K562 (cell line): ENCODE data around the gene SYMPK. TPM values are rescaled to one million over a fixed set of nuclear protein-coding genes. Genes with fewer than 3 reads are reported as not detected.

Experiments used
- BRD4 ChIP-seq: fragments of 200-600 bp; sonication (generic); IDR thresholded peaks from 2 replicates; pipeline ENCODE4 v1.6.1; 2017; ENCODE audit warnings: inconsistent platforms
- CBFA2T2 ChIP-seq: fragments of 450-650 bp; conservative IDR thresholded peaks from 2 replicates; pipeline ENCODE4 v1.6.1; 2017; ENCODE audit warnings: mild to moderate bottlenecking
- DMBX1 ChIP-seq: fragments of 250-450 bp; sonication (Bioruptor Pico); IDR thresholded peaks from 2 replicates; pipeline ENCODE4 v1.8.0; 2022; ENCODE audit warnings: inconsistent platforms, mild to moderate bottlenecking, moderate library complexity, borderline replicate concordance
- FOXA3 ChIP-seq, 2 experiments: fragments of 450-650 bp in 1 of 2; sonication (generic) in 1 of 2; formaldehyde crosslinking; IDR thresholded peaks in 1 of 2; conservative IDR thresholded peaks in 1 of 2; 2 replicates each; pipeline versions ENCODE4 v1.4.0 to v1.8.0; 2020 to 2022; ENCODE audit warnings: mild to moderate bottlenecking in 2 of 2, missing genetic modification reagents in 1 of 2
- GABPB1 ChIP-seq: sonication (generic); formaldehyde crosslinking; IDR thresholded peaks from 2 replicates; pipeline ENCODE4 v1.8.0; 2022; ENCODE audit warnings: mild to moderate bottlenecking, missing genetic modification reagents
- LARP7 ChIP-seq: fragments of 450-650 bp; IDR thresholded peaks from 2 replicates; pipeline ENCODE4 v1.6.1; 2016
- MEIS2 ChIP-seq: fragments of 450-650 bp; IDR thresholded peaks from 2 replicates; pipeline ENCODE4 v1.6.1; 2014; ENCODE audit warnings: mild to moderate bottlenecking; ENCODE audit not compliant: partially characterized antibody
- NFIX ChIP-seq: fragments of 250-450 bp; sonication (Bioruptor Pico); IDR thresholded peaks from 2 replicates; pipeline ENCODE4 v1.4.0; 2020; ENCODE audit warnings: low read depth, mild to moderate bottlenecking, moderate library complexity
- PTBP1 ChIP-seq: fragments of 200-400 bp; formaldehyde crosslinking; IDR thresholded peaks from 2 replicates; pipeline ENCODE4 v1.6.1; 2017; ENCODE audit warnings: low read depth, low read length
- PYGO2 ChIP-seq: fragments of 450-650 bp; IDR thresholded peaks from 2 replicates; pipeline ENCODE4 v1.6.1; 2016; ENCODE audit warnings: mild to moderate bottlenecking, missing genetic modification characterization, moderate library complexity, missing compliant biosample characterization
- RFX7 ChIP-seq: fragments of 250-450 bp; sonication (Bioruptor Pico); IDR thresholded peaks from 2 replicates; pipeline ENCODE4 v1.5.1; 2021; ENCODE audit warnings: mild to moderate bottlenecking
- SIN3B ChIP-seq: fragments of 450-650 bp; IDR thresholded peaks from 2 replicates; pipeline ENCODE4 v1.6.1; 2017; ENCODE audit warnings: low read depth, mild to moderate bottlenecking, moderate library complexity
- SMARCA5 ChIP-seq: fragments of 450-650 bp; IDR thresholded peaks from 2 replicates; pipeline ENCODE4 v1.6.1; 2016
- TAF1 ChIP-seq: IDR thresholded peaks from 2 replicates; pipeline ENCODE4 v1.6.1; 2011; ENCODE audit warnings: mild to moderate bottlenecking, low read length, moderate library complexity; ENCODE audit not compliant: insufficient read depth, control insufficient read depth, severe bottlenecking; ENCODE audit errors: extremely low read depth
- ZNF124 ChIP-seq: sonication (generic); formaldehyde crosslinking; IDR thresholded peaks from 2 replicates; pipeline ENCODE4 v1.8.1; 2022; ENCODE audit warnings: missing genetic modification reagents
- ZSCAN29 ChIP-seq: fragments of 450-650 bp; IDR thresholded peaks from 2 replicates; pipeline ENCODE4 v1.6.1; 2017
- polyA plus RNA-seq, 8 experiments: library from polyadenylated mRNA; depleted of rRNA in 4 of 8; stranded (reverse) in 5 of 8; unstranded in 3 of 8; fragments of >200 nt; fragmentation: Nextera tagmentation in 2 of 8; fragmentation: Illumina TruSeq in 1 of 8; extraction: Ambion mirVana in 2 of 8; extraction: Trizol in 1 of 8; gene quantifications; 2 replicates each; pipeline versions ENCODE4 v1.2.1 to v1.2.3, GENCODE V29; 2011 to 2014; ENCODE audit warnings: inconsistent platforms in 1 of 8, missing spikeins in 1 of 8
- total RNA-seq, 7 experiments: library from RNA; depleted of rRNA in 6 of 7; stranded (reverse); fragments of >200 nt in 6 of 7; fragmentation: Illumina TruSeq in 2 of 7; extraction: Trizol in 2 of 7; gene quantifications; 2 replicates each; pipeline versions ENCODE4 v1.2.1 to v1.2.3, GENCODE V29; 2011 to 2021; ENCODE audit warnings: low replicate concordance in 1 of 7
- TF ChIP-seq, protein P1 (sequence below): fragments of 250-450 bp; sonication (Bioruptor Pico); IDR thresholded peaks from 2 replicates; pipeline ENCODE4 v1.5.0; 2020; ENCODE audit warnings: mild to moderate bottlenecking
- TF ChIP-seq, protein P2 (sequence below): fragments of 450-650 bp; IDR thresholded peaks from one replicate; pipeline ENCODE4 v1.6.1; 2018; ENCODE audit warnings: mild to moderate bottlenecking, moderate library complexity; ENCODE audit not compliant: partially characterized antibody
- TF ChIP-seq, protein P3 (sequence below): fragments of 200-800 bp; sonication (Bioruptor generic); IDR thresholded peaks from 2 replicates; pipeline ENCODE4 v1.6.1; 2017; ENCODE audit warnings: missing genetic modification characterization, missing compliant biosample characterization
- TF ChIP-seq, protein P4 (sequence below): fragments of 250-450 bp; sonication (Bioruptor Pico); IDR thresholded peaks from 2 replicates; pipeline ENCODE4 v1.5.0; 2021; ENCODE audit warnings: mild to moderate bottlenecking, borderline replicate concordance
- TF ChIP-seq, protein P5 (sequence below): IDR thresholded peaks from 2 replicates; pipeline ENCODE4 v1.6.1; 2014; ENCODE audit warnings: antibody characterized with exemption

SYMPK gene
- total and polyA plus RNA-seq, 9 of the 15 experiments (the other 6 are each of a cell fraction or from before 2014, with no cell fraction given): 0.73 to 95.5 (median 58.4) TPM

DNA sequence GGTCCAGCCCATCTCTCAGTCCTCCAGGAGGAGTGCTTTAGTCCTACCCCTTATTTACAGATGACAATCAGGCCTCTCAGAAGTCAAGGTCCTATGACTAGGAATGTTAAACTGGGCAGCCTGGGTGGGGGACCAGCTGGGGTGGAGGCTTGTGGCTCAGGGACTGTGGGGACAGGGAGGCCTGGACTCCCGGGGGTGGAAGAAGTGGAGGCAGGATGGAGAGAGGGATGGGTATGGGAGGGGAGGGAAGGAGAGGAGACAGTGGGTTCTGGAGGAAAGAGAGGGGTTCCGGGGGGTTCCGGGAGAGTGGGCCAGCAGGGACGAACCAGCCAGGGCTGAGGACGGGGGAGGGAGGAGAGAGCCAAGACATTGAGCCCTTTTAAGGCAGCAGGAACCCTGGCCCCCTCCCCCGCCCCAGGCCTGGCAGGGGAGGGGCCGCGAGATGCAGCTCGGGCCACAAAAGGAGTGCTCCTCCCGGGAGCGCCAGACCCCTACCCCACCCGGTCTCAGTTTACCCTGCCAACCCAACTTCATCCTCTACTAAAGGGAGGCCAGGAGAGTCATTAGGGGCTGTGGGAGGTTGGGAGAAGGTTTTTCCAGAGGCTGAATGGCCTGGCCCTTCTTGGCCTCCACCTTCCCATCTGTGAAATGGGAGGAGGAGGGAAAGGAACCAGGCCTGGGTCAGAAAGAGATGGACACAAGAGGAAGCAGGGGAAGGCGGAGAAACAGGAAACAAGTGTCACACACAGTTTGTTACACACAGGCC, 82.3 kb downstream of the SYMPK start (continued):
- TF ChIP-seq, protein P1, sequence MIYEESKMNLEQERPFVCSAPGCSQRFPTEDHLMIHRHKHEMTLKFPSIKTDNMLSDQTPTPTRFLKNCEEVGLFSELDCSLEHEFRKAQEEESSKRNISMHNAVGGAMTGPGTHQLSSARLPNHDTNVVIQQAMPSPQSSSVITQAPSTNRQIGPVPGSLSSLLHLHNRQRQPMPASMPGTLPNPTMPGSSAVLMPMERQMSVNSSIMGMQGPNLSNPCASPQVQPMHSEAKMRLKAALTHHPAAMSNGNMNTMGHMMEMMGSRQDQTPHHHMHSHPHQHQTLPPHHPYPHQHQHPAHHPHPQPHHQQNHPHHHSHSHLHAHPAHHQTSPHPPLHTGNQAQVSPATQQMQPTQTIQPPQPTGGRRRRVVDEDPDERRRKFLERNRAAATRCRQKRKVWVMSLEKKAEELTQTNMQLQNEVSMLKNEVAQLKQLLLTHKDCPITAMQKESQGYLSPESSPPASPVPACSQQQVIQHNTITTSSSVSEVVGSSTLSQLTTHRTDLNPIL (CRISPR knock-in tag): no peak
- TF ChIP-seq SMARCA5: peak; percentile 88; the same call in 1 of the 2 replicates
- TF ChIP-seq NFIX: no peak
- no peak for TF ChIP-seq DMBX1 (CRISPR knock-in tag)
- TF ChIP-seq ZSCAN29: no peak
- TF ChIP-seq, protein P2, sequence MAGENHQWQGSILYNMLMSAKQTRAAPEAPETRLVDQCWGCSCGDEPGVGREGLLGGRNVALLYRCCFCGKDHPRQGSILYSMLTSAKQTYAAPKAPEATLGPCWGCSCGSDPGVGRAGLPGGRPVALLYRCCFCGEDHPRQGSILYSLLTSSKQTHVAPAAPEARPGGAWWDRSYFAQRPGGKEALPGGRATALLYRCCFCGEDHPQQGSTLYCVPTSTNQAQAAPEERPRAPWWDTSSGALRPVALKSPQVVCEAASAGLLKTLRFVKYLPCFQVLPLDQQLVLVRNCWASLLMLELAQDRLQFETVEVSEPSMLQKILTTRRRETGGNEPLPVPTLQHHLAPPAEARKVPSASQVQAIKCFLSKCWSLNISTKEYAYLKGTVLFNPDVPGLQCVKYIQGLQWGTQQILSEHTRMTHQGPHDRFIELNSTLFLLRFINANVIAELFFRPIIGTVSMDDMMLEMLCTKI: no peak
- TF ChIP-seq LARP7: no peak
- TF ChIP-seq CBFA2T2: no peak
- TF ChIP-seq, protein P3, sequence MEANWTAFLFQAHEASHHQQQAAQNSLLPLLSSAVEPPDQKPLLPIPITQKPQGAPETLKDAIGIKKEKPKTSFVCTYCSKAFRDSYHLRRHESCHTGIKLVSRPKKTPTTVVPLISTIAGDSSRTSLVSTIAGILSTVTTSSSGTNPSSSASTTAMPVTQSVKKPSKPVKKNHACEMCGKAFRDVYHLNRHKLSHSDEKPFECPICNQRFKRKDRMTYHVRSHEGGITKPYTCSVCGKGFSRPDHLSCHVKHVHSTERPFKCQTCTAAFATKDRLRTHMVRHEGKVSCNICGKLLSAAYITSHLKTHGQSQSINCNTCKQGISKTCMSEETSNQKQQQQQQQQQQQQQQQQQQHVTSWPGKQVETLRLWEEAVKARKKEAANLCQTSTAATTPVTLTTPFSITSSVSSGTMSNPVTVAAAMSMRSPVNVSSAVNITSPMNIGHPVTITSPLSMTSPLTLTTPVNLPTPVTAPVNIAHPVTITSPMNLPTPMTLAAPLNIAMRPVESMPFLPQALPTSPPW: peak; percentile 25
- TF ChIP-seq GABPB1: 0 out of 2 replicates have a peak, but pooled peaks have one; percentile 9
- TF ChIP-seq FOXA3 (CRISPR knock-in tag; conservative IDR thresholded peaks at IDR 0.05 in 1 of 2, IDR thresholded peaks at IDR 0.05 in 1 of 2): peak; percentile 74 to 80
- TF ChIP-seq, protein P4, sequence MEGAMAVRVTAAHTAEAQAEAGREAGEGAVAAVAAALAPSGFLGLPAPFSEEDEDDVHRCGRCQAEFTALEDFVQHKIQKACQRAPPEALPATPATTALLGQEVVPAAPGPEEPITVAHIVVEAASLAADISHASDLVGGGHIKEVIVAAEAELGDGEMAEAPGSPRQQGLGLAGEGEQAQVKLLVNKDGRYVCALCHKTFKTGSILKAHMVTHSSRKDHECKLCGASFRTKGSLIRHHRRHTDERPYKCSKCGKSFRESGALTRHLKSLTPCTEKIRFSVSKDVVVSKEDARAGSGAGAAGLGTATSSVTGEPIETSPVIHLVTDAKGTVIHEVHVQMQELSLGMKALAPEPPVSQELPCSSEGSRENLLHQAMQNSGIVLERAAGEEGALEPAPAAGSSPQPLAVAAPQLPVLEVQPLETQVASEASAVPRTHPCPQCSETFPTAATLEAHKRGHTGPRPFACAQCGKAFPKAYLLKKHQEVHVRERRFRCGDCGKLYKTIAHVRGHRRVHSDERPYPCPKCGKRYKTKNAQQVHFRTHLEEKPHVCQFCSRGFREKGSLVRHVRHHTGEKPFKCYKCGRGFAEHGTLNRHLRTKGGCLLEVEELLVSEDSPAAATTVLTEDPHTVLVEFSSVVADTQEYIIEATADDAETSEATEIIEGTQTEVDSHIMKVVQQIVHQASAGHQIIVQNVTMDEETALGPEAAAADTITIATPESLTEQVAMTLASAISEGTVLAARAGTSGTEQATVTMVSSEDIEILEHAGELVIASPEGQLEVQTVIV (CRISPR knock-in tag): no peak
- TF ChIP-seq, protein P5, sequence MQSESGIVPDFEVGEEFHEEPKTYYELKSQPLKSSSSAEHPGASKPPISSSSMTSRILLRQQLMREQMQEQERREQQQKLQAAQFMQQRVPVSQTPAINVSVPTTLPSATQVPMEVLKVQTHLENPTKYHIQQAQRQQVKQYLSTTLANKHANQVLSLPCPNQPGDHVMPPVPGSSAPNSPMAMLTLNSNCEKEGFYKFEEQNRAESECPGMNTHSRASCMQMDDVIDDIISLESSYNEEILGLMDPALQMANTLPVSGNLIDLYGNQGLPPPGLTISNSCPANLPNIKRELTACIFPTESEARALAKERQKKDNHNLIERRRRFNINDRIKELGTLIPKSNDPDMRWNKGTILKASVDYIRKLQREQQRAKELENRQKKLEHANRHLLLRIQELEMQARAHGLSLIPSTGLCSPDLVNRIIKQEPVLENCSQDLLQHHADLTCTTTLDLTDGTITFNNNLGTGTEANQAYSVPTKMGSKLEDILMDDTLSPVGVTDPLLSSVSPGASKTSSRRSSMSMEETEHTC: no peak
- no peak for TF ChIP-seq PYGO2
- TF ChIP-seq PTBP1: 0 out of 2 replicates have a peak, but pooled peaks have one; percentile 56
- no peak for TF ChIP-seq ZNF124 (CRISPR knock-in tag)
- TF ChIP-seq SIN3B: no peak
- TF ChIP-seq RFX7 (CRISPR knock-in tag): no peak
- TF ChIP-seq BRD4: no peak
- TF ChIP-seq MEIS2: no peak
- no peak for TF ChIP-seq TAF1
